ENCODE data around the gene C3. TPM values are rescaled to one million over a fixed set of nuclear protein-coding genes. Genes with fewer than 3 reads are reported as not detected.
A peak's percentile ranks its signal among the peaks of the same experiment; 100 is the strongest.
"Not testable (repeated sequence)": the region's sequence is repeated elsewhere in the genome, so short reads cannot be mapped to it uniquely, and the experiment has no call there.

The C3 gene
- total and polyA plus RNA-seq, 8 donors: 14.2 to 881 (median 65.4) TPM

DNA sequence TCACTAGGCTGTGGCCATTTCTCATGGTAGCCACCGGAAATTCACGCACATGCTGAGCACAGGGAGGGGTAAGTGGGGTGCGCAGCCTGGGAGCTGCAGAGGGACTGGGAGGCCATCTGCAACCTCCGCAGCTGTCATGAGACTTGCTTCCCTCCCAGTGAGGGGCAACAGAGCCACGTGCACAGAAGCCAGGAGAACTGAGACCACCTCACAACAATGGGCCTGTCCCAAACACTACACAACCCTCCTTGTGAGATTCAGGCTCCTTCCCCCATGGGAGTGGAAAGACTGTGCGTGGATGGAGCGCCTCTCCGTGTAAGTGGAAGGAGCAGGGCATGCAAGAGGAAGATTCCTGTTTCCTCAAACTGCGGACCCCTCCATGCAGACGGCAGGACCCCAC is 8.8 kb downstream of the C3 start:
- H3K9me3 ChIP-seq: no peaks in the 10 kb centered on the region
- peak in 1 of 4 donors; percentile 28 for DNase-seq
- TF ChIP-seq, protein P1, sequence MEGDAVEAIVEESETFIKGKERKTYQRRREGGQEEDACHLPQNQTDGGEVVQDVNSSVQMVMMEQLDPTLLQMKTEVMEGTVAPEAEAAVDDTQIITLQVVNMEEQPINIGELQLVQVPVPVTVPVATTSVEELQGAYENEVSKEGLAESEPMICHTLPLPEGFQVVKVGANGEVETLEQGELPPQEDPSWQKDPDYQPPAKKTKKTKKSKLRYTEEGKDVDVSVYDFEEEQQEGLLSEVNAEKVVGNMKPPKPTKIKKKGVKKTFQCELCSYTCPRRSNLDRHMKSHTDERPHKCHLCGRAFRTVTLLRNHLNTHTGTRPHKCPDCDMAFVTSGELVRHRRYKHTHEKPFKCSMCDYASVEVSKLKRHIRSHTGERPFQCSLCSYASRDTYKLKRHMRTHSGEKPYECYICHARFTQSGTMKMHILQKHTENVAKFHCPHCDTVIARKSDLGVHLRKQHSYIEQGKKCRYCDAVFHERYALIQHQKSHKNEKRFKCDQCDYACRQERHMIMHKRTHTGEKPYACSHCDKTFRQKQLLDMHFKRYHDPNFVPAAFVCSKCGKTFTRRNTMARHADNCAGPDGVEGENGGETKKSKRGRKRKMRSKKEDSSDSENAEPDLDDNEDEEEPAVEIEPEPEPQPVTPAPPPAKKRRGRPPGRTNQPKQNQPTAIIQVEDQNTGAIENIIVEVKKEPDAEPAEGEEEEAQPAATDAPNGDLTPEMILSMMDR (IDR thresholded peaks at IDR 0.05): no peak
- no peak for ATAC-seq
- H3K27me3 ChIP-seq: peaks cover 0 to 50% of the 10 kb centered on the region in 2 donors
- H3K27ac ChIP-seq: no peak overlapping the region
- intact Hi-C loops (cut with DNase I): no loop called here
- H3K4me1 ChIP-seq: no peaks in the 10 kb centered on the region
- no peak overlapping the region for H3K4me3 ChIP-seq
- peaks cover 0 to 34% of the 10 kb centered on the region in 2 donors for H3K36me3 ChIP-seq

DNA sequence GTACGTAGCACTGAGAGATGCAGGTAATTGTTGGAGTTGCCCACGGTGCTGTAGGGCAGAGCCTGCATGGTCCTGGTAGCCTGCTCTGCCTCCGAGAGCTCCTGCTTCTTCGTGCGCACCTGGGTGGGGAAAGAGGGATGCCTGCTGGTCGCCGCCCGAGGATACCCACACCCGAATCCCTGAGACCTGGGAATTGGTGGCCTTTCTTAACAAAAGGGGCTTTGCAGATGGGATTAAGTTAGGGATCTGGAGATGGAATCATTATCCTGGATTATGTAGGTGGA is 9.4 kb downstream of the C3 start:
- Histone ChIP-seq H3K36me3 (peaks cover 0 to 37% of the 10 kb centered on the region in 2 donors), H3K27ac (no peak overlapping the region), H3K27me3 (peaks cover 0 to 50% of the 10 kb centered on the region in 2 donors), H3K9me3 (no peaks in the 10 kb centered on the region), H3K4me3 (no peak overlapping the region), H3K4me1 (no peaks in the 10 kb centered on the region)
- intact Hi-C loops (cut with DNase I): no loop called here
- no peak for ATAC-seq
- TF ChIP-seq, protein P1 (IDR thresholded peaks at IDR 0.05): no peak
- no peak for DNase-seq

DNA sequence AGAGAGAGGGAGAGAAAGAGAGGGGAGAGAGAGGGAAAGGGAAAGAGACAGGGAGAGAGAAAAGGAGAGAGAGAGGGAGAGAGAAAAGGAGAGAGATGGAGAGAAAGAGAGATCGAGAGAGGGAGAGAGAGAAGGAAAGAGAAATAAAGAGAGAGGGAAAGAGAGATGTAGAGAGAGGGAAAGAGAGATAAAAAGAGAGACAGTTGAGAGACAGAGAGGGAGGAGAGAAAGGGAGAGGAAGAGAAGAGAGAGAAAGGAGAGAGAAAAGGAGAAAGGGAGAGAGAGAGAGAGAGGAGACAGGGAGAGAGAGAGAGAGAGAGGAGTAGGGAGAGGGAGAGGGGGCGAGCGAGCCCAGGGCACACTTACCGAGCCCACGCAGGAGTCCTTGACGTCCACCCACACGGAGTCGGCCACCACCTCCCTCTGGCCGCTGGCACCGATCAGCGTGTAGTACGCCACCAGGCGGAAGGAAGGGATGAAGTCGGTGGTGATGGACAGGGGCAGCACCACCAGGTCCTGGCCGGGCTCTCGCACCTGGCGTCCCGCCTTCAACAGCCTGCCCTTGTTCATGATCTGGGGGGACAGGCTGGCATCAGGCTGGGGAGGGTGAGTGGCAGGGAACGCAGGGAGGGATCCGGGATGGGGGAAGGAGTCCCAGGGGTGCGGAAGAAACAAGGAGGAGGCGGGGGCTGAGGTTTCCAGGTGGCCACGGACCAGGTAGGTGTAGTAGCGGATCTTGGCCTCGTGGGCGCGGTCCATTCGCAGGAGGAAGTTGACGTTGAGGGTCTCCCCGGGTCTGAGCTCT is 10.0 kb downstream of the C3 start:
- Histone ChIP-seq H3K4me3 (no peak overlapping the region), H3K27ac (no peak overlapping the region), H3K27me3 (peaks cover 0 to 50% of the 10 kb centered on the region in 2 donors), H3K4me1 (no peaks in the 10 kb centered on the region), H3K36me3 (peaks cover 0 to 37% of the 10 kb centered on the region in 2 donors), H3K9me3 (no peaks in the 10 kb centered on the region)
- DNase-seq (peak in 1 of 4 donors; percentile 79), ATAC-seq (no peak)
- TF ChIP-seq, protein P1 (IDR thresholded peaks at IDR 0.05): no peak
- intact Hi-C loops (cut with DNase I): no loop called here

DNA sequence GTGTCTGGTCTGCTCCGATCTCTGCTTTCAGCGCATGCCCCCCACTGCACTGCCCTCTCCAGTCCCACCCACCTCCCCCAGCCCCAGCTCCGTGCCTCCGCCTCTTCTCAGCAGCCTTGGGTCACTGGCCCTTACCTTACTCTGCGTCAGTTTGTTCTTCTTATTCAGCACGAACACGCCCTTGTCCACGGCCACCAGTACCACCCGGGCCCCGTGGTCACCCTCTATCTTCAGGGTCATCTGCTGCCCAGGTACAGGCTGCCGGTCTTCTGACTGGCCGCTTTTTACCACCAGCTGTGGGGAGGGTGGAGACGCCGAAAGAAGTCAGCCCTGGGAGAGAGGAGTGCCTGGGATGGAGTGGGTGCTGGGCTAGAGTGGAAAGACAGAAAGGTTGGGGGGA is 10.9 kb downstream of the C3 start:
- no peak overlapping the region for H3K27ac ChIP-seq
- H3K4me3 ChIP-seq: no peak overlapping the region
- intact Hi-C loops (cut with DNase I): no loop called here
- H3K36me3 ChIP-seq: peaks cover 0 to 37% of the 10 kb centered on the region in 2 donors
- H3K4me1 ChIP-seq: no peaks in the 10 kb centered on the region
- DNase-seq: peak in 1 of 4 donors; percentile 40
- TF ChIP-seq, protein P1 (IDR thresholded peaks at IDR 0.05): no peak
- H3K27me3 ChIP-seq: peaks cover 0 to 50% of the 10 kb centered on the region in 2 donors
- H3K9me3 ChIP-seq: no peaks in the 10 kb centered on the region
- no peak for ATAC-seq

DNA sequence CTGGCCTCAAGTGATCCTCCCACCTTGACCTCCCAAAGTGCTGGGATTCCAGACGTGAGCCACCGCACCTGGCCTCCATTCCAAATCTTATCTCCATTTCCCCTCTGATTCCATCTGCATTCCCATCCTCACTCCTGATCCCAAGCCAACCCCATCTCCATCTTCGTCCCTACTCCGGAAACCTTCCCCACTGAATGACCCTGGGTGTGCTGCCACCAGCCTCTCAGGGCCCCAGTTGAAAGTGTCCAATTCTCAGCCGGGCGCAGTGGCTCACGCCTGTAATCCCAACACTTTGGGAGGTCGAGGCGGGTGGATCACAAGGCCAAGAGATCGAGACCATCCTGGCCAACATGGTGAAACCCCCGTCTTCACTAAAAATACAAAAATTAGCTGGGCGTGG is 11.5 kb downstream of the C3 start:
- H3K4me3 ChIP-seq; intact Hi-C loops (cut with DNase I); DNase-seq; H3K9me3 ChIP-seq; H3K27ac ChIP-seq; ATAC-seq; H3K4me1 ChIP-seq: not testable (repeated sequence)
- Histone ChIP-seq H3K27me3 (peaks cover 0 to 50% of the 10 kb centered on the region in 2 donors), H3K36me3 (peaks cover 0 to 41% of the 10 kb centered on the region in 2 donors)

DNA sequence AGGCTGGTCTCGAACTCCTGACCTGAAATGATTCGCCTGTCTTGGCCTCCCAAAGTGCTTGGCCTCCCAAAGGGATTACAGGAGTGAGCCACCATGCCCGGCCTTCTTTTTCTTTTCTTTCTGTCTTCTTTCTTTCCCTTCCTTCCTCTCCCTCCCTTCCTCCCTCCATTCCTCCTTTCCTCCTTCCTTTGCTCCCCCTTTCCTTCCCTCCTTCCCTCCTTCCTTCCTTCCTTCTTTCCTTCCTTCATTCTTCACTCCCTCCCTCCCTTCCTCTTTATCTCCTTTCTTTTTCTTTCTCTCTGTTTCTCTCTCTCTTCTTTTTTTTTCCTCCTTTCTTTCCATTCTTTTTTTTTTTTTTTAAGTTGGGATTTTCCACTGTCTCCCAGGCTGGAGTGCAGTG is 12.1 kb downstream of the C3 start:
- H3K4me1 ChIP-seq: no peaks in the 10 kb centered on the region
- no peak for ATAC-seq
- no peaks in the 10 kb centered on the region for H3K9me3 ChIP-seq
- H3K4me3 ChIP-seq: no peak overlapping the region
- intact Hi-C loops (cut with DNase I): no loop called here
- H3K36me3 ChIP-seq: peaks cover 0 to 42% of the 10 kb centered on the region in 2 donors
- TF ChIP-seq, protein P1 (IDR thresholded peaks at IDR 0.05): no peak
- no peak for DNase-seq
- H3K27me3 ChIP-seq: peaks cover 0 to 50% of the 10 kb centered on the region in 2 donors
- no peak overlapping the region for H3K27ac ChIP-seq

All from left lung (tissue), 10 donors.